AG04450 (cell line): Measurements from ENCODE around the gene CALML6. TPM values are rescaled to one million over a fixed set of nuclear protein-coding genes. Genes with fewer than 3 reads are reported as not detected.

Experiments
- CTCF ChIA-PET: fragments of 300-600, 350-600 bp; formaldehyde crosslinking; extraction: SDS; loops from one replicate; lab custom pipeline; 2022; ENCODE audit warnings: antibody characterized with exemption, inconsistent platforms; lab: Charles Lee
- POLR2A ChIA-PET: fragments of 350-600 bp; formaldehyde crosslinking; extraction: SDS; loops from one replicate; lab custom pipeline; 2021; ENCODE audit warnings: antibody characterized with exemption, inconsistent platforms; lab: Yijun Ruan, JAX
- DNase-seq: peaks from one replicate; pipeline ENCODE4 v3.0.0-alpha.2; 2011; ENCODE audit warnings: low read depth, low spot score
- H3K27ac ChIP-seq: one replicate; pipeline ENCODE4 v1.5.1; 2012; ENCODE audit warnings: low read depth, low read length, control low read depth
- H3K27me3 ChIP-seq: one replicate; pipeline ENCODE4 v1.6.0; 2012; ENCODE audit warnings: low read length; ENCODE audit not compliant: control insufficient read depth, insufficient read depth
- H3K4me3 ChIP-seq: 2 replicates; pipeline ENCODE4 v1.5.1; 2011; ENCODE audit warnings: mild to moderate bottlenecking, low read depth, low read length, control low read depth
- H3K9me3 ChIP-seq: 2 replicates; pipeline ENCODE4 v1.5.1; 2012; ENCODE audit warnings: low read length; ENCODE audit not compliant: control insufficient read depth, insufficient read depth
- CTCF ChIP-seq: IDR thresholded peaks from 2 replicates; pipeline ENCODE4 v1.5.1; 2011; ENCODE audit warnings: low read depth, low read length, control low read depth, inconsistent platforms
- polyA minus RNA-seq: library from RNA; depleted of rRNA, polyadenylated mRNA; stranded (reverse); fragments of >200 nt; gene quantifications from 2 replicates; pipeline ENCODE4 v1.2.3, GENCODE V29; 2011; rRNA and poly(A)+ RNA removed
- polyA plus RNA-seq: library from polyadenylated mRNA; depleted of rRNA; stranded (reverse); fragments of >200 nt; gene quantifications from 2 replicates; pipeline ENCODE4 v1.2.3, GENCODE V29; 2011; rRNA removed

The CALML6 gene, protein sequence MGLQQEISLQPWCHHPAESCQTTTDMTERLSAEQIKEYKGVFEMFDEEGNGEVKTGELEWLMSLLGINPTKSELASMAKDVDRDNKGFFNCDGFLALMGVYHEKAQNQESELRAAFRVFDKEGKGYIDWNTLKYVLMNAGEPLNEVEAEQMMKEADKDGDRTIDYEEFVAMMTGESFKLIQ
- polyA plus RNA-seq (0.21 TPM in 2 replicates), polyA minus RNA-seq (0.30 TPM in 1 of 2 replicates, not detected in the other)

DNA sequence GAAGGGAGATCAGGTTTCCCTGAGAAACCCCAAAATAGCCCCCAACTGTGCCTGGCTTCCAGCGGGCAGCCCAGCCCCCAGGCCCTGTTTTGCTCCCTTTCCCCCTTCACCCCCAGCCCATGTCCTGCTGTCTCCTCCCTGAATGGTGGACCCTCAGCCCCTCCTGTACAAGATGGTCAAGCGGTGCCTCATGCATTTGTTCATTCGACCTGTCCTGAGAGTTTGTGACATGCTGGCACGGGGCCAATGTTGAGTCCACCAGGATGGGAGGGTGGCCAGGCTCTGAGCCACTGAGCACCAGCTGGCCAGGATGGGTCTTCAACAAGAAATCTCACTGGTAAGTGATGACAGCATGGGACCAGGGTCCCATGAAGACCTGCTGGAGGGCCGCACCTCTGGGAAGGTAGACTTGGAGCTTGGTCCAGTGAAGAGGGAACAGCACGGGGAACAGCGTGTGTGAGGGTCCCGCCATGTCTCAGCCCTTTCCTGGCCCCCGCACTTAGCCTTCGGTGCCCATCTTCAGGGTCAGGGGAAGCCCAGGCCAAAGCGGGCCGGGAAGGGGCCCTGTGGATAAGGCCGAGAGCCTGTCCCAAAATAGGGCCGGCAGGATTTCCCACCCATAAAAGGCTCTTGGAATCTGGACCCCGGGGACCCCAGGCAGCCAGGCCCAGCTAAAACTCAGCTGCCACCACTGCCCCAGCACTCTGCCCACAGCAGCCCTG, at the start of gene CALML6:
TSS of gene CALML6 (plus strand) at position 290 of the 722 bp plus-strand sequence. CDS start at position 311, 21 bp downstream.
- no peak within 1 kb of the TSS for H3K27ac ChIP-seq
- H3K27me3 ChIP-seq, result peaks cover 6% of the 10 kb centered on the region
- TF ChIP-seq CTCF, result no peak
- ChIA-PET POLR2A (no interaction called here), CTCF (no interaction called here)
- no peak for DNase-seq
- H3K4me3 ChIP-seq, result no peak within 1 kb of the TSS
- peaks cover 3% of the 10 kb centered on the region; the same call in 1 of the 2 replicates for H3K9me3 ChIP-seq

DNA sequence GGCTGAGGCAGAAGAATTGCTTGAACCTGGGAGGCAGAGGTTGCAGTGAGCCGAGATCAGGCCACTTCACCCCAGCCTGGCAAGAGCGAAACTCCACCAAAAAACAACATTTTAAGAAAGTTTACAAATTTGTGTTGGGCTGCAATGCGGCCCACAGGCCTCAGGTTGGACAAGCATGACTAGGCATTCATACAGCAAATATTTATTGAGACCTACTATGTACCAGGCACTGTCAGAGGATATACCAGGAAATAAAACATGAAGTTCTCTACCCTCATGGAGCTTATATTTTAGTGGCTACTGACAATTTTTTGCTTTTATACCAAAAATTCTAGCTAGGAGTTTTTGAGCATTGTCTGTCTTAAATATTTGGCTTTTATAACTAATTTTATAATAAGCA, 47.9 kb upstream of the CALML6 start:
- no peak for DNase-seq
- TF ChIP-seq CTCF, result no peak
- Histone ChIP-seq H3K4me3 (no peak overlapping the region), H3K27me3 (no peaks in the 10 kb centered on the region), H3K9me3 (no peaks in the 10 kb centered on the region; the same call in 1 of the 2 replicates), H3K27ac (no peak overlapping the region)
- CTCF ChIA-PET, result interaction anchor here (0.9 kb wide), 1 partner anchor 22 kb away, joined by 3 read pairs; no protein-coding TSS in a partner anchor
- POLR2A ChIA-PET, result no interaction called here

GRCh38 chr1:1869469-1869868, 45.6 kb upstream of the CALML6 start:
- no peak overlapping the region for H3K4me3 ChIP-seq
- no peak for DNase-seq
- CTCF ChIA-PET, result interaction anchor here (1.5 kb wide), 1 partner anchor 37 kb away, joined by 4 read pairs; no protein-coding TSS in a partner anchor
- no peaks in the 10 kb centered on the region for H3K27me3 ChIP-seq
- POLR2A ChIA-PET, result interaction anchor here (0.6 kb wide), 1 partner anchor 21 kb away, joined by 5 read pairs; no protein-coding TSS in a partner anchor
- TF ChIP-seq CTCF, result no peak
- H3K27ac ChIP-seq, result peak overlapping the region; percentile 31
- no peaks in the 10 kb centered on the region; the same call in 1 of the 2 replicates for H3K9me3 ChIP-seq

DNA sequence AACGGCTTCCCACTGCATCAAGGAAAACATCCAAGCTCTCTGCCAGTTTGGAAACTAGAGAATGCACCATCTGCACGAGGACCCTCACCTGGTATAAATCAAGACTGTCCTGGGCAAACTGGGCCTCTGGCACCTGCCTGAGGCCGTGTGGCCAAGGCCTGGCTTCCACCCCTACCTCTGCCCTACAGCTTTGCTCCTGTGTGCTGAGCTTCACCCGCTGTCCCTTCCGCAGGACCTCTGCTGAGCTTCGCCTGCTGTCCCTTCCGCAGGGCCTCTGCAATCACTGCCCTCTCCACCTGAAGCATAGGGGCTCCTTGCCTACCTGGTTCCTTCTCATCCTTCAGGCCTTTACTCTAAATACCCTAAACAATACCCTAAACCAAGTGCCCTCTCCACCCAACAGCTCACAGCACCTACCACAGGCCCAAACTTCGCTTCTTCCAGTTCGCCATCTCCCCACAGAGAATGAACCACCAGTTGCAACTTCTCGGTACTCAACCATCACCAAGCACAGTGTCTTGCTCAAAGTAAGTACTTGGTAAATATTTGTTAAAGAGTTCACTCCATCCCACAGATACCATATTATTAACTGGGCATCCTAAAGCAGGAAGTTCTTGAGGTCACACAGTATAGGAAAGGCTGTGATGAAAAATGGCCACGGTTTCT, 42.6 kb upstream of the CALML6 start:
- Histone ChIP-seq H3K27me3 (no peaks in the 10 kb centered on the region), H3K4me3 (no peak overlapping the region), H3K27ac (no peak overlapping the region), H3K9me3 (peaks cover 5% of the 10 kb centered on the region; the same call in 1 of the 2 replicates)
- POLR2A ChIA-PET, result interaction anchor here (1.6 kb wide), 1 partner anchor 9 kb away, joined by 3 read pairs; no protein-coding TSS in a partner anchor
- CTCF ChIA-PET, result no interaction called here
- no peak for TF ChIP-seq CTCF
- no peak for DNase-seq
